Spleen (tissue), 11 donors: ENCODE data around the gene MARK3. TPM values are rescaled to one million over a fixed set of nuclear protein-coding genes. Genes with fewer than 3 reads are reported as not detected.
A peak's percentile ranks its signal among the peaks of the same experiment; 100 is the strongest.

Experiments used
- DNase-seq: peaks from one replicate; pipeline ENCODE4 v3.0.0-alpha.2; 2020
- H3K27ac ChIP-seq, 8 donors: fragments of 200-600 bp; sonication (generic) in 7 of 8; 1 replicate in 4 of 8; 2 replicates in 4 of 8; pipeline versions ENCODE4 v1.5.0 to v1.8.0; 2016 to 2021; ENCODE audit warnings: inconsistent platforms in 4 of 8, mild to moderate bottlenecking in 4 of 8, moderate library complexity in 1 of 8
- H3K27me3 ChIP-seq, 7 donors: fragments of 200-600 bp; sonication (generic) in 6 of 7; replicated peaks in 1 of 7; 1 replicate in 4 of 7; 2 replicates in 3 of 7; pipeline versions ENCODE4 v1.5.0 to v1.8.0; 2016 to 2021; ENCODE audit warnings: inconsistent platforms in 3 of 7, mild to moderate bottlenecking in 1 of 7
- H3K36me3 ChIP-seq, 6 donors: fragments of 200-600 bp; sonication (generic) in 5 of 6; 1 replicate in 4 of 6; 2 replicates in 2 of 6; pipeline versions ENCODE4 v1.5.0 to v1.8.0; 2016 to 2021; ENCODE audit warnings: inconsistent platforms in 2 of 6
- H3K4me1 ChIP-seq, 6 donors: fragments of 200-600 bp; sonication (generic) in 5 of 6; 1 replicate in 3 of 6; 2 replicates in 3 of 6; pipeline versions ENCODE4 v1.5.0 to v1.8.0; 2016 to 2021; ENCODE audit warnings: inconsistent platforms in 3 of 6
- H3K4me3 ChIP-seq, 8 donors: fragments of 200-600 bp; sonication (generic) in 7 of 8; 1 replicate in 4 of 8; 2 replicates in 4 of 8; pipeline versions ENCODE4 v1.5.0 to v1.8.0; 2016 to 2021; ENCODE audit warnings: inconsistent platforms in 4 of 8, mild to moderate bottlenecking in 4 of 8, moderate library complexity in 2 of 8
- H3K9me3 ChIP-seq, 8 donors: fragments of 200-600 bp; sonication (generic) in 7 of 8; 1 replicate in 4 of 8; 2 replicates in 4 of 8; pipeline versions ENCODE4 v1.5.0 to v1.8.0; 2016 to 2021; ENCODE audit warnings: inconsistent platforms in 4 of 8
- CTCF ChIP-seq, 11 experiments: fragments of 200-600 bp in 7 of 11; fragments of 450-650 bp in 4 of 11; sonication (generic) in 4 of 11; IDR thresholded peaks in 8 of 11; conservative IDR thresholded peaks in 3 of 11; 1 replicate in 7 of 11; 2 replicates in 4 of 11; pipeline versions ENCODE4 v1.4.0 to v1.8.0; 2016 to 2021; ENCODE audit warnings: antibody characterized with exemption in 11 of 11, inconsistent platforms in 4 of 11, mild to moderate bottlenecking in 1 of 11
- POLR2A ChIP-seq, 3 donors: fragments of 450-650 bp; IDR thresholded peaks; one replicate each; pipeline ENCODE4 v1.5.1; 2017; ENCODE audit warnings: antibody characterized with exemption in 3 of 3, mild to moderate bottlenecking in 1 of 3
- POLR2AphosphoS5 ChIP-seq, 3 donors: sonication (generic); formaldehyde crosslinking; IDR thresholded peaks; one replicate each; pipeline ENCODE4 v1.5.1; 2017; ENCODE audit warnings: antibody characterized with exemption in 3 of 3
- WGBS, 5 donors: extraction: QIAGEN DNeasy Blood & Tissue Kit in 3 of 5; methylation state at CpG; one replicate each; pipeline versions ENCODE4 v1.1.5 to v1.1.7; 2013 to 2018; 5-methylcytosine and 5-hydroxymethylcytosine counted together
- intact Hi-C: fragments of 100-400 bp; cut with DNase I; formaldehyde crosslinking; loops from one replicate; pipeline ENCODE4 v1.15.0; 2023; ENCODE audit warnings: low total_unique reads
- polyA plus RNA-seq, 3 donors: library from polyadenylated mRNA; stranded (reverse); fragments of 200-250 nt; gene quantifications; one replicate each; pipeline ENCODE4 v1.2.1, GENCODE V29; 2013
- total RNA-seq, 7 donors: library from RNA; depleted of rRNA in 3 of 7; stranded (reverse); fragments of >200 nt in 3 of 7; fragmentation: NEBNext Ultra II Directional in 4 of 7; extraction: Animal tissue kit (Norgen Biotek cat#: 25700) in 4 of 7; gene quantifications; one replicate each; pipeline versions ENCODE4 v1.1.0 to v1.2.1, GENCODE V29; 2016 to 2021
- donor health status: healthy with polysubstance abuse.
- donor health status: DM: no; HTN: no; CAD: no; lungs with moderate emphysema.
- donor health status: DM: no; HTN: no; CAD: no.
- donor health status: Bipolar disorder and iron deficiency.
- donor health status: healthy.
- donor health status: DM: no; HTN: no; CAD: no.
- donor health status: DM: yes; HTN: yes; CAD: no.

The MARK3 gene
- total and polyA plus RNA-seq, 10 donors = 40.4 to 144 (median 106) TPM

GRCh38 chr14:103476065-103476464 is 90.8 kb downstream of the MARK3 start:
- Histone ChIP-seq H3K27me3 (no peaks in the 10 kb centered on the region), H3K36me3 (peaks cover 0 to 100% (median 70%) of the 10 kb centered on the region in 6 donors), H3K4me1 (peaks cover 0 to 22% (median 11%) of the 10 kb centered on the region in 6 donors), H3K27ac (no peak overlapping the region), H3K4me3 (no peak overlapping the region), H3K9me3 (no peaks in the 10 kb centered on the region)
- 86 to 94% (median 90%) methylated on average over 3 of the region's 3 CpGs for WGBS, 5 donors
- TF ChIP-seq CTCF (IDR thresholded peaks at IDR 0.05 in 8 of 11, conservative IDR thresholded peaks at IDR 0.05 in 3 of 11) (no peak), POLR2AphosphoS5 (IDR thresholded peaks at IDR 0.05) (no peak), POLR2A (IDR thresholded peaks at IDR 0.05) (no peak)
- intact Hi-C loops = loop anchor here (10.0 kb wide), 1 partner anchor 81 kb away; no protein-coding TSS in a partner anchor
- no peak for DNase-seq

- no peaks in the 10 kb centered on the region for H3K27me3 ChIP-seq
- DNase-seq = no peak
- no peak overlapping the region for H3K4me3 ChIP-seq
- peaks cover 0 to 100% (median 70%) of the 10 kb centered on the region in 6 donors for H3K36me3 ChIP-seq
- H3K9me3 ChIP-seq = no peaks in the 10 kb centered on the region
- intact Hi-C loops = loop anchor here (10.0 kb wide), 1 partner anchor 82 kb away; no protein-coding TSS in a partner anchor
- no peak overlapping the region for H3K27ac ChIP-seq
- H3K4me1 ChIP-seq = peaks cover 0 to 25% (median 13%) of the 10 kb centered on the region in 6 donors
- 94 to 97% (median 95%) methylated on average over 5 of the region's 5 CpGs for WGBS, 5 donors
- TF ChIP-seq POLR2AphosphoS5 (IDR thresholded peaks at IDR 0.05) (no peak), POLR2A (IDR thresholded peaks at IDR 0.05) (no peak), CTCF (IDR thresholded peaks at IDR 0.05 in 8 of 11, conservative IDR thresholded peaks at IDR 0.05 in 3 of 11) (no peak)
Observed at GRCh38 chr14:103476631-103477030, 91.4 kb downstream of the MARK3 start.

GRCh38 chr14:103480595-103480994 is 95.4 kb downstream of the MARK3 start:
- H3K27ac ChIP-seq = peak overlapping the region in 1 of 8 donors; percentile 45
- peaks cover 0 to 19% (median 13%) of the 10 kb centered on the region in 6 donors for H3K4me1 ChIP-seq
- TF ChIP-seq POLR2AphosphoS5 (IDR thresholded peaks at IDR 0.05) = no peak
- no peak for TF ChIP-seq CTCF (IDR thresholded peaks at IDR 0.05 in 8 of 11, conservative IDR thresholded peaks at IDR 0.05 in 3 of 11)
- TF ChIP-seq POLR2A (IDR thresholded peaks at IDR 0.05) = no peak
- H3K27me3 ChIP-seq = no peaks in the 10 kb centered on the region
- peaks cover 0 to 100% (median 65%) of the 10 kb centered on the region in 6 donors for H3K36me3 ChIP-seq
- no peak overlapping the region for H3K4me3 ChIP-seq
- intact Hi-C loops = no loop called here
- 24 to 42% (median 36%) methylated on average over 3 of the region's 3 CpGs for WGBS, 5 donors
- DNase-seq = no peak
- H3K9me3 ChIP-seq = no peaks in the 10 kb centered on the region

GRCh38 chr14:103483600-103483999 is 98.4 kb downstream of the MARK3 start:
- H3K27me3 ChIP-seq = no peaks in the 10 kb centered on the region
- TF ChIP-seq CTCF (IDR thresholded peaks at IDR 0.05 in 8 of 11, conservative IDR thresholded peaks at IDR 0.05 in 3 of 11) (no peak), POLR2A (IDR thresholded peaks at IDR 0.05) (no peak), POLR2AphosphoS5 (IDR thresholded peaks at IDR 0.05) (no peak)
- 75 to 90% (median 85%) methylated on average over 5 of the region's 5 CpGs for WGBS, 5 donors
- intact Hi-C loops = no loop called here
- peaks cover 0 to 19% (median 13%) of the 10 kb centered on the region in 6 donors for H3K4me1 ChIP-seq
- H3K27ac ChIP-seq = no peak overlapping the region
- H3K9me3 ChIP-seq = no peaks in the 10 kb centered on the region
- no peak overlapping the region for H3K4me3 ChIP-seq
- peaks cover 0 to 100% (median 58%) of the 10 kb centered on the region in 6 donors for H3K36me3 ChIP-seq
- no peak for DNase-seq
